DOHH2 (cell line): Measurements from ENCODE around the gene AFF4.

ENCODE experiments used
- H3F3A ChIP-seq: fragments of 200-600 bp; sonication (generic), shearing (Covaris generic); 2 replicates; pipeline ENCODE4 v1.6.0; 2016; ENCODE audit warnings: antibody characterized with exemption, mild to moderate bottlenecking; ENCODE audit not compliant: control insufficient read depth, insufficient read depth
- H3K27ac ChIP-seq: fragments of 200-600 bp; sonication (generic); 2 replicates; pipeline ENCODE4 v1.5.1; 2014; ENCODE audit warnings: low read depth, mild to moderate bottlenecking, low read length, moderate library complexity
- H3K27me3 ChIP-seq: fragments of 200-600 bp; sonication (generic); 2 replicates; pipeline ENCODE4 v1.6.1; 2014; ENCODE audit warnings: mild to moderate bottlenecking, low read length, mixed read lengths; ENCODE audit not compliant: control insufficient read depth
- H3K36me3 ChIP-seq: fragments of 200-600 bp; sonication (generic); 2 replicates; pipeline ENCODE4 v1.6.1; 2014; ENCODE audit warnings: mild to moderate bottlenecking, low read length, moderate library complexity, mixed read lengths; ENCODE audit not compliant: control insufficient read depth
- H3K4me1 ChIP-seq: fragments of 200-600 bp; sonication (generic); 2 replicates; pipeline ENCODE4 v1.6.1; 2014; ENCODE audit warnings: mild to moderate bottlenecking, low read length, mixed read lengths; ENCODE audit not compliant: control insufficient read depth
- H3K4me2 ChIP-seq: fragments of 200-600 bp; sonication (generic); 2 replicates; pipeline ENCODE4 v1.6.0; 2014; ENCODE audit warnings: mild to moderate bottlenecking, low read length, moderate library complexity
- H3K4me3 ChIP-seq: fragments of 200-600 bp; sonication (generic); 2 replicates; pipeline ENCODE4 v1.5.1; 2014; ENCODE audit warnings: mild to moderate bottlenecking, low read length, mixed read lengths
- H3K79me2 ChIP-seq: fragments of 200-600 bp; sonication (generic); 2 replicates; pipeline ENCODE4 v1.6.1; 2014; ENCODE audit warnings: mild to moderate bottlenecking, low read length, mixed read lengths; ENCODE audit not compliant: control insufficient read depth
- H3K9me2 ChIP-seq: fragments of 200-600 bp; sonication (generic); replicated peaks from 2 replicates; pipeline ENCODE4 v1.6.1; 2014; ENCODE audit warnings: mild to moderate bottlenecking, low read length, mixed read lengths; ENCODE audit not compliant: control insufficient read depth
- H3K9me3 ChIP-seq: fragments of 200-600 bp; sonication (generic); 2 replicates; pipeline ENCODE4 v1.6.1; 2014; ENCODE audit warnings: antibody characterized with exemption, low read length, mixed read lengths; ENCODE audit not compliant: control insufficient read depth, insufficient read depth
- H4K20me1 ChIP-seq: fragments of 200-600 bp; sonication (generic); 2 replicates; pipeline ENCODE4 v1.6.0; 2014; ENCODE audit warnings: low read depth, mild to moderate bottlenecking, antibody characterized with exemption, low read length, moderate library complexity; ENCODE audit not compliant: control insufficient read depth, insufficient read depth
- EZH2phosphoT487 ChIP-seq: fragments of 200-600 bp; sonication (generic); IDR thresholded peaks from 2 replicates; pipeline ENCODE4 v1.6.1; 2017; ENCODE audit warnings: borderline replicate concordance, mild to moderate bottlenecking, antibody characterized with exemption, low read length, moderate library complexity, mixed read lengths
- TF ChIP-seq, protein P1 (sequence below): fragments of 200-600 bp; sonication (generic); IDR thresholded peaks from one replicate; pipeline ENCODE4 v1.5.1; 2014; ENCODE audit warnings: antibody characterized with exemption, mild to moderate bottlenecking, low read depth, low read length; ENCODE audit not compliant: poor library complexity, severe bottlenecking

The AFF4 gene

DNA sequence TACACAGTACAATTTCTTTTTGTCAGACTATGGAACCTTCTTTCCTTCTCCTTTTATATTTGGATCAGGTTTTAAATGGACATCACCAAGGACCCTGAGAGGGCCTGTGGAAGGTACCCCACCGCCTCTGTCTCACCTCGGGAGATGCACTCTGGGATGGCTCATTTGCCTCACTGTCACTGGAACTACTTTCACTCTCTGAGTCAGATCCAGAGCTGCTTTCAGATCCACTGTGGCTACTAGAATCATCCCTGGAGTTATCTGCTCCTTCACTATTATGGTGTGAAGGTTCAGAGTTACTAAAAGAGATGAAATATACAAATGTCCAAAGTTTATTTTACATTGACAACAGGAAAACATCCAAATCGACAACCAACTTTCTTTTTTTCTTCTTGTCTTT is 65.3 kb downstream of the AFF4 start:
- H3F3A ChIP-seq, result no peaks in the 10 kb centered on the region
- H3K4me2 ChIP-seq, result no peak overlapping the region
- no peak overlapping the region for H3K4me3 ChIP-seq
- TF ChIP-seq EZH2phosphoT487, result no peak
- TF ChIP-seq, protein P1, sequence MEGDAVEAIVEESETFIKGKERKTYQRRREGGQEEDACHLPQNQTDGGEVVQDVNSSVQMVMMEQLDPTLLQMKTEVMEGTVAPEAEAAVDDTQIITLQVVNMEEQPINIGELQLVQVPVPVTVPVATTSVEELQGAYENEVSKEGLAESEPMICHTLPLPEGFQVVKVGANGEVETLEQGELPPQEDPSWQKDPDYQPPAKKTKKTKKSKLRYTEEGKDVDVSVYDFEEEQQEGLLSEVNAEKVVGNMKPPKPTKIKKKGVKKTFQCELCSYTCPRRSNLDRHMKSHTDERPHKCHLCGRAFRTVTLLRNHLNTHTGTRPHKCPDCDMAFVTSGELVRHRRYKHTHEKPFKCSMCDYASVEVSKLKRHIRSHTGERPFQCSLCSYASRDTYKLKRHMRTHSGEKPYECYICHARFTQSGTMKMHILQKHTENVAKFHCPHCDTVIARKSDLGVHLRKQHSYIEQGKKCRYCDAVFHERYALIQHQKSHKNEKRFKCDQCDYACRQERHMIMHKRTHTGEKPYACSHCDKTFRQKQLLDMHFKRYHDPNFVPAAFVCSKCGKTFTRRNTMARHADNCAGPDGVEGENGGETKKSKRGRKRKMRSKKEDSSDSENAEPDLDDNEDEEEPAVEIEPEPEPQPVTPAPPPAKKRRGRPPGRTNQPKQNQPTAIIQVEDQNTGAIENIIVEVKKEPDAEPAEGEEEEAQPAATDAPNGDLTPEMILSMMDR, result no peak
- H4K20me1 ChIP-seq, result no peaks in the 10 kb centered on the region
- no peaks in the 10 kb centered on the region for H3K9me3 ChIP-seq
- H3K36me3 ChIP-seq, result peaks cover 64% of the 10 kb centered on the region
- H3K79me2 ChIP-seq, result no peaks in the 10 kb centered on the region
- peaks cover 20% of the 10 kb centered on the region for H3K4me1 ChIP-seq
- H3K27me3 ChIP-seq, result no peaks in the 10 kb centered on the region
- H3K9me2 ChIP-seq, result no peaks in the 10 kb centered on the region
- no peak overlapping the region for H3K27ac ChIP-seq

DNA sequence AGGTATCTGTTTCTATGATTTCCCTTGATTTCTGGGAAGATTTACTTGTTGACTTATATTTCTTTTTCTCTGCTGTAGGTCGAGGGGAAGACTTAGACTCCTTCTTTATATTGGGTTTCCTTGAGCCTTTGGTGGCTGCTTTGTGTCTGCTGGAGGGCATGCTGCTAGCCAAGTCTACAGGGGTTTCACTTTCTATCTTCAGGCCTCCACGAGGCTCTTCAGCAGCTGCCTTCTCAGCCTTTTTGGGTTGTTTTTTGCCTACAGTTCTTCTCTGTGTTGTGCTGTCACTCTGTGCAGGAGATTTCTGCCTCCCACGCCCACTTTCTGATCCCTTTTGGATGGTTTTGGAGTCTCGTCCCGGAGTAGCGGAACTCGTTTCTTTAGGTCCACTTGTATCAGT is 66.7 kb downstream of the AFF4 start:
- Histone ChIP-seq H3F3A (no peaks in the 10 kb centered on the region), H3K27me3 (no peaks in the 10 kb centered on the region), H3K9me3 (no peaks in the 10 kb centered on the region), H3K27ac (no peak overlapping the region), H3K4me3 (no peak overlapping the region), H3K79me2 (no peaks in the 10 kb centered on the region), H3K36me3 (peaks cover 77% of the 10 kb centered on the region), H3K4me2 (no peak overlapping the region), H3K9me2 (no peaks in the 10 kb centered on the region), H4K20me1 (no peaks in the 10 kb centered on the region), H3K4me1 (peaks cover 12% of the 10 kb centered on the region)
- no peak for TF ChIP-seq EZH2phosphoT487
- TF ChIP-seq, protein P1, result no peak

DNA sequence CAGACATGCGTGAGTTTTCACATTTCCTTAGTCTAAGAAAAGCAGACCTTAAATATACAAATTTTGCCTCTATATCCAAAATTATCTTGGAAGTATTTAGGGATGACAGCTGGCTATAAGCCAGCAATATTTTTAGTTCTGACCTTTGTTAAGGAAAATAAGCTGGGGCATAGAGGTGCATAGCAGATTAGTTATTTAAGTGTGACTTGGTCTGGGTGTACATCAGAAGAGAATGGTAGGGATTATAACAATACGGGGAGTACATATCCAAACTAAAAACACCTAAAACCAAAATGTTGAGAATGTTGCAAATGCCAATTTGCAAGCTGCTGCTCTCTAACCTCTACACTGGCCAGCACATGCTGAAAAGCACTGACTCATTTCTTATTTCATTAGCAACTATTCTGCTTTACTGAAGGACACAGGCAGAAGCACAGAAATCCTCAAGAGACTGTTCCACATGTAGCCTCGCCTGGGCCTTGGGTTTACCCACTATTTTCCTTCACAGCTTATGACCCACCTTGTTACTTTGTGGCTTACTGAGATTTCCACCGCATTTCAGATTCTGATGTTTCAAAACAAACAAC is 67.6 kb downstream of the AFF4 start:
- Histone ChIP-seq H3K79me2 (no peaks in the 10 kb centered on the region), H3K36me3 (peaks cover 72% of the 10 kb centered on the region), H3K27ac (no peak overlapping the region), H3K4me1 (peaks cover 3% of the 10 kb centered on the region), H3K9me3 (no peaks in the 10 kb centered on the region), H3K4me3 (no peak overlapping the region), H3K9me2 (no peaks in the 10 kb centered on the region), H3K4me2 (no peak overlapping the region), H4K20me1 (no peaks in the 10 kb centered on the region), H3K27me3 (no peaks in the 10 kb centered on the region), H3F3A (no peaks in the 10 kb centered on the region)
- TF ChIP-seq, protein P1, result no peak
- no peak for TF ChIP-seq EZH2phosphoT487
